Activated CD8-positive, alpha-beta memory T cell treated with anti-CD3 and anti-CD28 coated beads, Interleukin-2, amount 50 U/mL, for 48 hours (primary cell): ENCODE data around the gene RAB11A.

Source experiments
- DNase-seq: peaks from one replicate; pipeline ENCODE4 v3.0.0-alpha.2; 2020

The RAB11A gene

DNA sequence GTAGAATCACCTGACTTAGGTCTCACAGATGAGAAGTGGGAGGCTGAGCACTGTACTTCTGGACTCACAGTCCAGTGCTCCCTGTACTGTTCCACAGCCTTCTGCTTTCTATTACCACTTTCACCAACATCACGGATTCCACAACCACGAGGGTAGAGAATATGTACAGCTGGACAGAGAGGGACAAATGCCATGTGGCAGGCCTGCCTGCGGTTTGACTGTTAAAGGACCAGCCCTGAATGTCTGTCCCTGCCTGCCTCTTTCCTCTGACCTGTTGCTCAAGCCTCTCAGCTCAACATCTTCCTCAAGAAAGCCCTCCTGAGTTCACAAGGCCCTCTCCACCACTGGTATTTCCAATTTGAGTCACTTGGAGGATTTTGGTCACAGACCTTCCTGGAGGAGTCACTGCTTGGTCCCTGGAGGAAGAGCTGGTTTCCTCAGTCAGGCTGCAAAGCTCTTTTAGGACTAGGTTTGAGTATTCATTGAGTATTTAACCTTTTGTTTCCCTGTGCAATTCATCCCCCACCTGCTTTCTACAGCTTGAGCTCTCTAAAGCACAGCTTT, 49.1 kb downstream of the RAB11A start:
- DNase-seq: no peak

DNA sequence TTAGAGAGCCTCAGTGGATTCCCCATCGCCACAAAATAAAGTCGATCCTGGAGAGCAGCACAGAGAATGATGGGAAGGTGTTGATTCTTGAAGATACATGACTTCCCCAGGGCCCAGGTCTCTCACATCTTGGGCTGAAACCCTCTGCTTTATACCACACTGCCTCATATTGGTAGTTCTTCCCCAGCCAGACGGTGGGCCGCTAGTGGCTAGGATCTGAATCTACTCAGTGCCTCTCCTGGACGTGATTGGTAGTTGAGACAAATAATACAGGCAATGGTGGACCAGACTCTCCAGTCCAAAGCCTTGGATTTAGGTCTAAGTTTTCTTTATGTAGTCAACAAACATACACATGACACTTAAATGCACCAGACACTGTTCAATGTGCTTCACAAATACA, 49.7 kb downstream of the RAB11A start:
- no peak for DNase-seq

DNA sequence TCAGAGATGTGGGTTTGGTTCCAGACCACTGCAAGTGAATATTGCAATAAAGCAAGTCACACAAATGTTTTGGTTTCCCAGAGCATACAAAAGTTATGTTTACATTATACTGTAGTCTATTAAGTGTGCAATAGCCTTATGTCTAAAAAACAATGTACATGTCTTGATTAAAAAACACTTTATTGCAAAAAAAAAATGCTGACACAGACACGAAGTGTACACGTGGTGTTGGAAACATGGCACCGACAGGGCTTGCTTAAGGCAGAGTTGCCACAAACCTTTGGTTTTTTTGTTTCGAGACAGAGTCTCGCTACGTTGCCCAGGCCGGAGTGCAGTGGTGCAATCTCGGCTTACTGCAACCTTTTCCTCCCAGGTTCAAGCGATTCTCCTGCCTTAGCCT, 50.1 kb downstream of the RAB11A start:
- DNase-seq: no peak

DNA sequence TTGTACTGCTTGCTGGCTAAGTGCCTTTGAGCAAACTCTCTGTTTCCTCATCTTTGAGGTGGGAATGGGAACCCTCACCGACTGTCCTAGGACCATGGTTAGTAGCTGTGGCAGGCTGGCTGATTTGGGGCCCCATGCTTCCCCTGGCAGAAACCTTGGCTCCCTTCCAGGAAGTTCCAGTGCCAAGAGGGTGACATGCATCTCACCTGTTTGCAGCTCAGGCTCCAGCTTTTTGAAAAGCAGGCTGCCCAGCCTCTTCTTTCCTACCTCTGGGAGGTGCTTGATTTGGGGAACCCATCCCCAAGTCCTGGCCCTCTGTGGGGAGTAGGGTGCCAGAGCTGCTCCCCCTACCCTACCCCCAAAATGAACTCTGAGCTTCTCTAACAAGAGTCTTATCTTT, 50.8 kb downstream of the RAB11A start:
- DNase-seq: no peak

DNA sequence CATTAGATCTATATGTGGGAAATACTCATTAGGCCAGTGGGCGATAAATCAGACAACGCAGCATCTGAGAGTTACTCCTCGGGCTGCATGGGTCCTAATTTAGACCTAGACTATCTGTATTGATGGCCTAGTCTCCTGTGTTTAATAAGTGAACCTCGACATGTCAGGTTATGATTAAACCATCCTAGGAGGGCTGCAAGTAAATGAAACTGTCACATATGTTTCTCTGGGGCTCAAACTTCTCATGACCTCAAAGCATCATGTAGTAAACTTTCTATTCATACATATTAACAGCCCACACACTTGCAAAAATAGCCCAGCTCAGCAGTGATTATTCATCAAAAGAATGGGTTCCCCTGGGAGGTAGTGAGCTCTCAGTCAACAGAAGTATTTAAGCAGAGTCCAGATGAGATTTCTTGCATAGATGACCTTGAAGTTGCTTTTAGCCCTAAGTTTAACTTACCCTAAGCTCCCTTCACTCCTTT, 51.6 kb downstream of the RAB11A start:
- DNase-seq: no peak

DNA sequence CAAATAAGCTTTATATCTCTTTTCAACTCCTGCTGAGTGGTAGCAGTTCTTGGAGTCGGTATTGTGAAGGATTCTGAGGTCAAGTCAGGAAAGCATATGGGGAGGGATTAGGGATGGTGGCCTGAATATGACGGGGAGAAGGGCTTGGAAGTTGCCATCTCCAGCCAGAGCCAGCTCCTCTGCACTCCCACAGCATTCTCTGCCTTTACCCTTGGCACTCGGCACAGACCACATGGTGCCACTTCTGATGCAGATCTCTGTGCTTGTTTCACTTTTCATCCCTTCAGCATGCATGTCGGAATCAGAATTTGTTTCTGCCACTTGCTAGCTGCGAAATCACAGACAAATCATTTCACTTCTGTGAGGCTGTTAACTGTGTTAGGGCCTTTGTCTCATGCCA, 52.5 kb downstream of the RAB11A start:
- DNase-seq: no peak

DNA sequence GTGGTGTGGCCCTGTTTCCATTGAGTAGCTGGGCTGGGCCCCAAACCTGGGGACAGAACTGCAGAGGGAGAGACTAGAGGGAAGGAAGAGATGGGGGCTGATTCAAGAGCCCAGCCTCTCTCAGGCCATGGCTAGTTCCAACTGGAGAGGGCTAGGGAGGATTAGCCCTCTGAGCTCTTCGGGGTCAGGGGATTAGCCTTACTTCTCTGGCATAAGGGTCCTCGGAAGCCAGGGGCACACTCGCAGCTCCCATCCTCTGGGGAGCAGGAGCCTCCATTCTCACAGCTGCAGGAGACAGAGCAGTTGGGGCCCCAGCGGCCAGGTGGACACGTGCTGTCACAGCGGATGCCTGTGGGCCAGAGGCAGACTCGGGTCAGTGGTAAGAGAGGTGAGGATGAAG, 53.3 kb downstream of the RAB11A start:
- DNase-seq: no peak

DNA sequence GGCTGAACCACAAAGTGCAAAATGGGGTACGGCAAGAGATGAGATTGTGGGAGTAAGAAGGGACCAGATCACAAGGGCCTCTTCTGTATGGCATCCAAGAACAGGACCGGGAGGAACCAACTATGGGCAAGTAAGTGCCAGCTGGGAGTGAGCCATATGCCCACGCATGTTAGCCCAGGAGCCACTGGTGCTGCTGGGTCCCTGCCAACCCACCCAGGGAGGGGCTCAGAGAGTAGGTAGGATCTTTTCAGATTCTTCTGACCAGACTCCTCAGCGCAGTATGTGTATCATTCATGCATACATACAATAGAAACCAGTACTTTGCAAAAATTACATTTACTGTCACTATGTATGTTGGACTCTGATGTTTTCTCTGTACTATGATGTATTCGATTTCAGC, 54.0 kb downstream of the RAB11A start:
- no peak for DNase-seq

DNA sequence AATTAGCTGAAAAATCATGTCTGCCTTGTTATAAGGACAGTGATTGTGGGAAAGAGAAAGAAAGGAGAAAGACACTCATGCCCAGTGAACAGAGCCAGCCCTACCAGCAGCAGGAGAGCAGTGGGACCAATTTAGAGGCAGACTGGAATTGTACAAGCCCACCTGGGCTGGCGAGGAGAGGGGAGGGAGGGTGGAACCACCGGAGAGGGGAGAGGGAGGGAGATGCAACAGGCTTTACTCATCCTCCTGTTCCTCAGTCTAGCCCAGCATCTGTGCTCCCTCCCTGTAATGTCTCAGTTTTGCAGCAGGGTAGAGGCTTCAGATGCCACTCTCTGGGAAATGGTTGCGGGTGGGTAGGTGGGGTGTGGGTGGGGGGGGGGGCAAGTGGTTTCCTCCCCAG, 54.7 kb downstream of the RAB11A start:
- DNase-seq: no peak

DNA sequence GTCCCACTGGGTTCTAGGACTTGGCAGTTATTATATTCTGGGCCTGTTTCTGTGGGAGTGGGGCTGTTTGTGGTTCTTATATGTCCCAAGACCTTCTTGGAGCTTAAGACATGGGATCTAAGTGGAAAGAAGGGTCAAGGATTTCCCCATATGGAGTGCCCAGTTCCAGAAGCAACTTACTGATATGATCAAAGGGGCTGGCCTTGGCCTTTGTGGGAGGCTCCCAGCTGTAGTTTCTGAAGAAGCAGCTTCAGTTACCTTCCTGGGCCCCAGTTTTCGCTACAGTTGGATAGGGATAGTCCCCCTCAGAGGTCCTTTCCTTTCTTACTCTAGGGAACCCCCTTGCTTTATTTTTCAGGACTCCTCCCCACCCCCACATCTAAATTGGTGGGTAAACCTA, 56.0 kb downstream of the RAB11A start:
- DNase-seq: no peak

DNA sequence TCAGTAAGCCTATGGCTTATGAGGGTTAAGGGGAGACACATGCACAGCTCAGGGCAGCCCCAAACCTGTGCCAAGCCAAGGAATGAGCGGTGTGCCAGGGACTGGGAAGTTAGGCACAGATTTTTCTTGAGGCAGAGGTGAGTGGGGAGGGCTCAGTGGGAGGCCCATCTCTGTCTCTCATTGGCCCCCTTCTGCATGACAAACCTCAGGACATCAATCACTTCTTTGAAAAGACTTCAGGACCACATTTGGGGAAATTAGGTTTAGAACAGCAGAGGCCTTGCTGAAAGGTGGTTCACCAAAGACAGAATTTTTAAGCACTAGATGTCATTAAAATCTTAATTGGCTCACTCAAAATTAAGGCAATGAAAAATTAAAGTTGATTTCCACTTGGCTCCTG, 57.2 kb downstream of the RAB11A start:
- no peak for DNase-seq

DNA sequence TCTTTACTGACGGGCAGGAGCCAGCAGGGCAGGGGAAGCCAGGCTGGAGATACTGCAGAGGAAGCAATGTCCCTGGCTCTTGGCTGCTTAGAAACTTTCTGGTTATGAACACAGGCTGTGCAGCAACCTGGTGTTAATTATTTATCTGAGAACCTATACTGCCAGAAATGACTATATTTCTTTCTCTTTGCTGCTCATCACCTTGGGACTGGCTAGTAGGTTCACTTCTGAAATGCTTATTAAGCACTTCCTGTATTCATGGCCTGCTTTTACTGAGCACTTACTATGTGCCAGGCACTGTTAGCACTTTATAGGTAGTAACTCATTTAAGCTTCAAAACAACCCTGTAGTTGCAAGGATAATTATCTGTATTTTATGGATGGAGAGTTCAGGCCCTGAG, 57.6 kb downstream of the RAB11A start:
- no peak for DNase-seq

DNA sequence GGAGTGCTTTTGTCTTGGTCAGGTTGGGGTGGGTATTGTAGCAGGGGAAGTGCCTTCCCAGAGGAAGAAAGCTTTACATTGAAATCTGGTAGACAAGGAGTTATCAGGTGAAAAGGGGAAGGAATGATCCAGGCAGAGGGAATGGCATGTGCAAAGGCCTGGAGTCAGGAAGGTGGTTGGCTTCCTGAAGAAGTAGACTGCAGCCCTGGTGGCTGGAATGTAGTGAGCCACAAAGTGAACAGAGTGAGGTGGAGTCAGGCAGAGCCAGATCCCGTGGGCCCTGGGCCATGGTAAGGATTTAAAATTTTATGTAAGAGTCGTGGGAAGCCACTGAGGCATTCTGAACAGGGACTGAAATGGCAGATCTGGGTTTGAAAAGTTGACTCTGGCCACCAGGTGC, 58.3 kb downstream of the RAB11A start:
- DNase-seq: no peak

DNA sequence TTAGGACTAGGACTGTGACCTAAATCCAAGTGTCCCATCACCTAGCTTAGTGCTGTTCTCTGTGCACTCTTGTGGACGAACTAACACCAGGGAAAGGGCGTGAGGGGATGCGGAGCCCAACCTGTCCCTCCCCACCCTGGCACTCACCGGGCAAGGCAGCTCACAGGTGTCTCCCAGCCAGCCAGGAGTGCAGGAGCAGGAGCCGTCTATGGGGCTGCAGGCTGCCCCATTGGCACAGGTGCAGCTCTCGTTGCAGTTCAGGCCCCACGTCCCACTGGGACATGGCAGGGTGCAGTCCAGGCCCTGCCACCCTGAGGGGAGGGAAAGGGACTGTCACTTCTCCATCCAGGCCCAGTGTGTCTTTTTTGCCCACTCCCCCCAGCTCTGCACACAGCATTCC, 60.3 kb downstream of the RAB11A start:
- DNase-seq: no peak

DNA sequence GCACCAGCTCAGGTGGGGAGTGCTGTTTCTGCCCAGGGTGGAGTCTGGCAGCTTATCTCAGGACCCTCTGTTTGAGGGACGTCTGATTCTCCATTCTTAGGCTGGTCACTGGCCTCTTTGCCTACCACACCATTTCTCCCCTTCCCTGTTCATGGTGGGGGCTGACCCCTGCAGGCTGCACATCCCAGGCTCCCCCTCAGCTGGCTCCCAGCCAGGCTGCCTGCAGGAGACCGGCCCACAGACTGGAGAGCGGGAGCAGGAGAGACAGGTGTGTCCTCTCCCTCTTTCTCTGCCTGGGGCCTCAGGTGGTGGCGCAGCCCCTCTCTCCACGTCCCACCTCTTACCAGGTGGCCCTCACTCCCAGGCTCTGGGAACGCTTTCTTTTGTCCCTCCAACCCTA, 60.8 kb downstream of the RAB11A start:
- no peak for DNase-seq

DNA sequence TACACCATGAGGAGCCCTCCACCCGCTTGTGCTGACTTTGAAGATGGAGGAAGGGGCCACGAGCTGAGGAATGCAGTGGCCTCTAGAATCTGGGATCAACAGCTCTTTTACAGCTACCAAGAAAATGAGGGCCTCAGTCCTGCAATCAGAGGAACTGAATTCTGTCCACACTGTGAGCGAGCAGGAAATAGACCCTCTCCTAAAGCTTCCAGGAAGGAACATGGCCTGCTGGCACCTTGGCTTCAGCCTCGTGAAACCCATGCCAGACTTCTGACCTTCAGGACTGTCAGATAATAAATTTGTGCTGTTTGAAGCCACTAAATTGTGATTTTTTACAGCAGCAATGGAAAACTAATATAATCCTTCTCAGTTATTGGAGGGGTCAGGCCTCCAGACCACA, 61.9 kb downstream of the RAB11A start:
- DNase-seq: no peak

DNA sequence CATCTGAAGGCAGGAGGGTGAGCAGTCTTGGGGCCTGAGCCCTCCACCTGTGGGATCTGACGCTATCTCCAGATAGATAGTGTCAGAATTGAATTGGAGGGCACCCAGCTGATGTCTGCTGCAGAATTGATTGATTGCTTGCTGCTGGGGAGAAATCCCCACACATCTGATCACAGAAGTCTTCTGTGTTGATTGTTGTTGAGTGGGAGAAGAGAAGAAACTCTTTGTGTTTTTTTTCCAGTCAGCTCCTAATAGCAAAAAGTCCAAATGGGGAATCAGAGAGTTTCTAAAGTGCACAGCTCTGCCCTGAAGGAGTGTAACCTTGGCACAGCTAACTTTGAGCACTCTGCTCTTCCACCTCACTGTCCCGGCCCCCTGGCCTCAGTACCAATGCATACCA, 66.1 kb downstream of the RAB11A start:
- DNase-seq: no peak

DNA sequence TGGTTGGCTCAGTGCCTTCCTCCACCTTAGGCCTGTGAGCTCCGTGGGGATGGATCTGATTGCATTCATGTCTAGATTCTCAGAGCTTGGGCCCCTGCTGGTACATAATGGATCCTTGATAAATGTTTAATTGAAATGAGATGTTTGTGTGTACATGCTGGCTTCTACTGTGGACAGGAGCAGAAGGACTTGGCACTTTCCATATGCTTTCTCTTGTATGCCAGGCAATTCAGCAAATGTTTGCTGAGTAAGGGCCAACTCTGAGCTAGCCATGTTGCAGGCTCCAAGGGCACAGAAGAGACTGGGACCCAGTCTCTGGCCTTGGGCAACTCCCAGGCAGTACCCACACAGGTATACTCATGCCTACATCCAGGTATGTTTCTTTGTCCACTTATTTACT, 67.0 kb downstream of the RAB11A start:
- no peak for DNase-seq

DNA sequence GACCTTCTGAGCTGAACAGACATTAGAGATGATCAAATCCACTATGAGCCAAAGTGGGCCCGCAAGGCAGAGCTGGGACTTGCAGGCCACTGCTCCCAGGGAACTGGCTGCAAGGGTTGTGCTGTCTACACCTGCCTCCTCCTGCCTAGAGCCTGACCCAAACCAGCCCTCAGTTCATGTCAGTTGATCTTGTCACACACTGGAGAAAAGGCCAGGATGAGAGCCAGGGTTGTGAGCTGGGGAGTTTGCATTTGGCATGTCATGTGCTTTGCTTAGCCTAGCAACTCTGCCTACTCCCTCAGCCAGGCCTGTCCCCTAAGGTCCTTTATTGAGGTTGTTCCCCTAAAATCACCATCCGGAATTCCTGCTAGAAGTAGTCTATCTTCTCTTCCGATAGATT, 67.8 kb downstream of the RAB11A start:
- DNase-seq: no peak

DNA sequence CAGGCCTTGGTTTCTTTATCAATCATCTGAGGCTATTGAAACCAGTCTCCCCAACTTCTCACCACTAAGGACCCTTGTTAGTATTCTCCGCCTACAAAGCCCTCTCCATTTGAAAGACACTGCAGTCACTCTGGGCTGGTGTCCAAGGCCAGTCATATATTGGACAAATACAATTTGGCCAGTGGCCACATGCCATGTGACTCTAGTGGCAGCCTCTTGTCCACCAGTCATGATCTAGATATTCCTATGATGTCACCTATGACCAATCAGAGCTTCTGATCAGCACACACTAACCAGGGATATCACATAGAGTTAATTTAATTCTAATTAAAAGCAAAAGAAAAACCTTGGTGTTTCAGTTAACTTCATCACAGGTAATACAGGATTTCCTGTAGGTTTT, 68.2 kb downstream of the RAB11A start:
- DNase-seq: no peak

DNA sequence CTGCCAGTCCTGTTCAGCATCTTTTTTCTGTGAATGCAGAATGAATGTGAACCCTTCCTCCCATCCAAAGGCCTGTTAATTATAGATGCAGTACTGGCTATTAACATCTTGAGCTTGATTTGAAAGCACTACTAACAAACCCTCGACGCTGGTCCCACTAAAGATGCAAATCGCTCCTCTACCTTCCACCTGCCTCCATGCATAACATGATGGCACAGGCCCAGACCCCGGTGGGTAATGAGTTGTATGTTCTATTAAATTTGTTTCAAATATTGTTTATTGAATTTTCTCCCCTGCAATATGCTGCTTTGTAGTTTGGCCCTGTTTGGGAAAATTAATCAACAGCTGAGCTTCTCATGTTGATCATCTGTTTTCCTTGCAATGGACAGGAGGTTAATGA, 69.3 kb downstream of the RAB11A start:
- DNase-seq: no peak

DNA sequence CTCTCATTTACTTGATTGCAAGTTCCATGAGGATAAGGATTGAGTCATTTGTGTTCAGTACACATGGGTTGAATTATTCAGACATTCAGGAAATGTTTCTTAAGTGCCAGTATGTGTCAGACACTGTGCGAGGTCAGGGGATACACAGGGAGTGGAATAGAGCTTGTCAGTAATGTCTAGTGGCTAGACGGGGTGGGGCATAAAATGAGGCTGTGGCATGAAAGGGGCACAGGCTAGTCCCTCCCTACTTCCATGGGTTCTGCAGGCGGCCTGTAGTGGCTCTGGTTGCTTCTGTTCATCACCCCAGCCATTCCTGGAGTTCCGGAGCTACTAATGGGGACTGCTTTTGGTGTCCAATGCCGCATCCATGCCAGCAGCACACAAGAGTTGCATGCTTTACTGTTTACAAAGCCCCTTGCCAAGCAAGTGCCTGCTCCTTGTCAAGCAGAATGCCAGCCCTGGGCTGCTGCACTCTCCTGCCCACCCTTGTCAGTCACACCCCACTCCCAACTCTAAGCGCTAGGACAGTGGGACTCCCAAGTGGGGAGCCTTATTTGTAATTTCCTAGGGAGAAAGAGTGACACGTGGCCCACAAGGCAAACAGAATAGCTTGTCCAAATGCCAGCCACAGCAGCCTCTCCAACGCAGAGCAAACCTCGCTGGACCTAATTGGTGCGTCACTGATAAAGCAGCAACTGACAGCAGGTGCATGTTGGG, 70.8 kb downstream of the RAB11A start:
- DNase-seq: no peak

DNA sequence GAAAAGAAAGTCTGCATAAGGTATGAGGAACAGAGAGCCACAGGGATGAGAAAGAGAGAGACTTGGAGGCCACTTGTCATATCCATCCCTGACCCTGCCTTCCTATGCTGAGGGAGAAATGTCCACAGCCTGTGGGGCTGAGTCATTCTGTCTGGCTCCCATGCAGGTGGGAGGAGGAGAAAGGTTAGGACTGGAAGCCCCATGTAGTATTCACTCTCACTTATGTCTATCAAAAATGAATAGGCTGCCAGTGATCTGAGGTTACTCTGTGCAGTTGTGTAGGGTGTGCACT, 71.3 kb downstream of the RAB11A start:
- no peak for DNase-seq
